Gastrocnemius medialis (tissue), 4 donors: Measurements from ENCODE around the gene KRT7.

Experiments
- POLR2A ChIP-seq, 2 donors: fragments of 450-650 bp; IDR thresholded peaks; one replicate each; pipeline ENCODE4 v1.6.1; 2017; ENCODE audit warnings: antibody characterized with exemption in 2 of 2, mild to moderate bottlenecking in 2 of 2, moderate library complexity in 2 of 2
- TF ChIP-seq, protein P1 (sequence below), 5 experiments: fragments of 450-650 bp in 3 of 5; fragments of 200-600 bp in 2 of 5; sonication (generic) in 2 of 5; IDR thresholded peaks in 4 of 5; conservative IDR thresholded peaks in 1 of 5; 1 replicate in 4 of 5; 2 replicates in 1 of 5; pipeline ENCODE4 v1.5.1; 2016 to 2019; ENCODE audit warnings: antibody characterized with exemption in 5 of 5, mild to moderate bottlenecking in 3 of 5, moderate library complexity in 3 of 5

DNA sequence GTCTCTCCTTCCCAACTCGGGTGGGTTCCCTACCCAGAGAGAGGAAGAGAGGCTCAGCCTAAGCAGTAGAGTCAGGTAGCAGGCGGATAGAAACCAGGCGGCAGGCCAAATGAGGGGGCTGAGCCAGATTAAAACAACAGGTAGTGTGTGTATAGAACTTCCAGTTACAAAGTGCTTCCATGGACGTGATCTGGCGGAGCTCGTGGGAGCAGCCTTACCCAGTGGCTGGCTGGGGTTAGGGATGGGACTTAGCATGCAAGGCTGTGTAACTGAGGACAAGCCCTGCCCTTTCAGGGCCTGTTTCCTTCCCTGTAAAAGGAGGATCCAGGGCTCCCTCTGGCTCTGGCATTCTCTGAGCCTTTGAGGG lies 49.5 kb upstream of the KRT7 start:
- TF ChIP-seq, protein P1, sequence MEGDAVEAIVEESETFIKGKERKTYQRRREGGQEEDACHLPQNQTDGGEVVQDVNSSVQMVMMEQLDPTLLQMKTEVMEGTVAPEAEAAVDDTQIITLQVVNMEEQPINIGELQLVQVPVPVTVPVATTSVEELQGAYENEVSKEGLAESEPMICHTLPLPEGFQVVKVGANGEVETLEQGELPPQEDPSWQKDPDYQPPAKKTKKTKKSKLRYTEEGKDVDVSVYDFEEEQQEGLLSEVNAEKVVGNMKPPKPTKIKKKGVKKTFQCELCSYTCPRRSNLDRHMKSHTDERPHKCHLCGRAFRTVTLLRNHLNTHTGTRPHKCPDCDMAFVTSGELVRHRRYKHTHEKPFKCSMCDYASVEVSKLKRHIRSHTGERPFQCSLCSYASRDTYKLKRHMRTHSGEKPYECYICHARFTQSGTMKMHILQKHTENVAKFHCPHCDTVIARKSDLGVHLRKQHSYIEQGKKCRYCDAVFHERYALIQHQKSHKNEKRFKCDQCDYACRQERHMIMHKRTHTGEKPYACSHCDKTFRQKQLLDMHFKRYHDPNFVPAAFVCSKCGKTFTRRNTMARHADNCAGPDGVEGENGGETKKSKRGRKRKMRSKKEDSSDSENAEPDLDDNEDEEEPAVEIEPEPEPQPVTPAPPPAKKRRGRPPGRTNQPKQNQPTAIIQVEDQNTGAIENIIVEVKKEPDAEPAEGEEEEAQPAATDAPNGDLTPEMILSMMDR (IDR thresholded peaks at IDR 0.05 in 4 of 5, conservative IDR thresholded peaks at IDR 0.05 in 1 of 5), result no peak
- no peak for TF ChIP-seq POLR2A (IDR thresholded peaks at IDR 0.05)
